ENCODE results near the gene LIN52. TPM values are rescaled to one million over a fixed set of nuclear protein-coding genes. Genes with fewer than 3 reads are reported as not detected.

The LIN52 gene
- total RNA-seq, 1 experiment from 2014 or later = 11.0 TPM

GRCh38 chr14:74109369-74109768 is 24.6 kb downstream of the LIN52 start:
- Histone ChIP-seq H4K20me1 (ENCODE audit: control insufficient read depth, insufficient read depth, insufficient read length) (no peaks in the 10 kb centered on the region), H3K4ac (ENCODE audit: low read depth, low read length) (no peak overlapping the region), H3K18ac (ENCODE audit: insufficient read length, low read depth, low read length) (no peak overlapping the region), H3K14ac (ENCODE audit: insufficient read depth, low read length) (no peak overlapping the region), H3K23me2 (ENCODE audit: insufficient read length, low read depth, low read length, poor library complexity, severe bottlenecking) (no peaks in the 10 kb centered on the region), H3K9ac (ENCODE audit: extremely low read depth, insufficient read length, low read length) (no peak overlapping the region), H4K91ac (ENCODE audit: insufficient read length, low read depth, low read length) (no peak overlapping the region), H3T11ph (ENCODE audit: low read length) (no peak overlapping the region), H2BK20ac (ENCODE audit: low read depth, low read length, poor library complexity, severe bottlenecking) (no peak overlapping the region), H3K79me2 (ENCODE audit: insufficient read depth, low read length) (no peaks in the 10 kb centered on the region), H3K23ac (ENCODE audit: insufficient read length, low read depth, low read length) (no peak overlapping the region), H3K56ac (ENCODE audit: insufficient read length, low read depth, low read length) (no peak overlapping the region), H3K79me1 (ENCODE audit: insufficient read depth, low read depth, low read length, poor library complexity, severe bottlenecking) (no peaks in the 10 kb centered on the region), H3K9me3 (ENCODE audit: control insufficient read depth, low read depth, low read length) (no peaks in the 10 kb centered on the region), H3K27ac (ENCODE audit: insufficient read length, low read depth, low read length) (no peak overlapping the region), H2BK12ac (ENCODE audit: insufficient read length, low read depth, low read length) (no peak overlapping the region), H2BK120ac (ENCODE audit: low read depth, low read length, poor library complexity, severe bottlenecking) (no peak overlapping the region), H2BK15ac (ENCODE audit: low read depth, low read length) (no peak overlapping the region), H2AFZ (ENCODE audit: low read length) (no peak overlapping the region), H3K27me3 (ENCODE audit: insufficient read depth, low read length) (no peaks in the 10 kb centered on the region), H2AK5ac (ENCODE audit: insufficient read length, low read length) (no peak overlapping the region), H4K5ac (ENCODE audit: insufficient read length, low read depth, low read length) (no peak overlapping the region), H3K4me2 (ENCODE audit: insufficient read depth, insufficient read length, low read length) (no peak overlapping the region), H3K4me1 (ENCODE audit: insufficient read depth, low read length) (no peaks in the 10 kb centered on the region), H4K8ac (replicated peaks; ENCODE audit: insufficient read length, low read depth, low read length) (no peak overlapping the region), H2BK5ac (ENCODE audit: insufficient read length, low read length) (no peak overlapping the region)
- Mint-ChIP-seq H3K36me3 (ENCODE audit: insufficient read depth in 1 of 3, low read depth in 3 of 3) (peaks cover 11 to 29% (median 23%) of the 10 kb centered on the region in 3 experiments; a peak in 6 of 7 replicates), H3K27ac (no peak overlapping the region; a peak in 1 of 7 replicates), H3K4me3 (no peak overlapping the region), H3K4me1 (no peaks in the 10 kb centered on the region), H3K27me3 (ENCODE audit: low read depth) (no peaks in the 10 kb centered on the region), H3K9me3 (no peaks in the 10 kb centered on the region)
- DNase-seq = no peak
- no CpG with 5 or more reads among the region's 1 CpG for WGBS (ENCODE audit: extremely low coverage, insufficient read length, low lambda C conversion rate)
- TF ChIP-seq CTCF (conservative IDR thresholded peaks at IDR 0.05) = no peak

Data from H9 (cell line).